Measurements from ENCODE around the gene MFAP3L.
"Not testable (repeated sequence)": the region's sequence is repeated elsewhere in the genome, so short reads cannot be mapped to it uniquely, and the experiment has no call there.

MFAP3L gene

DNA sequence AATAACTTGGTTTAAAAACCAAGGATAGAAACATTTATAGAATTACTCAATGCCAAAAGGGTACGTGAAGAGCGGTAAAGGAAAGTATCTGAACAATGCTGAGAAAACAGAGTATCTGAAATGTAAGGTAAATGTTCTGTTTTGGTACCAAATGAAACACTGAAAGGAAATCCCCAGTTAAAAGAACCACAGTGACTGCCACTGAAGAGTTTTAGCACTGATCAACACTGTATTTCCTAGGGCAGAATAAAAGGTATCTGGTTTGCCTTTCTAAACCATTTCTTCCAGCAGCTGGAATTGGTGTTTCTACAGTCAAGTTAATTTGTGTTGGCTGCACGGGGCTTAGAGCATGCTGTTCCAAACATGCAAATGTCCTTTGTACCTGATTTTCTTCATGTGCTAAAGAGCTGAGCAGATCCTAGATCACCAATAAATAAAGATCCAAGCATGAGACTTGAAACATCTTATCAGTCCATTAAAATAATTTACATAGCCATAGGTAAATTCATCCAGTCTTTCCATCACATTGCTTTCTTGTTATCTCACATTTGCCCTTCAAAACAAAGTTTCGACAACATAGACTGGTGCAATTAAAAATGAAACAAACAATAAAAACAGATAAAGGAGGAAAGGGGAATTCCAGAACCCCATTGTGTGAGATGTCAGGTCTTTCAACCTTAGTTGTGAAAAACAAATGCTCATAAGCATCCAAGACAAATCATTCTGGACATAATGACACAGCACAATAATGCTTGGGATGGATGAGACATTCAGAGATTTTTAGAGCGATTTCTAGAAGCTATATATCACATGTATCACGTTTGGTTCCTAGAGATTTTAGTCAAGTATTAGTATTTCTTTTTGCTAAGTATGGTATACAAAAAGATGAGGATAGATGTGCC is 38.6 kb downstream of the MFAP3L start:
- DNase-seq (ENCODE audit: low read depth), result no peak

DNA sequence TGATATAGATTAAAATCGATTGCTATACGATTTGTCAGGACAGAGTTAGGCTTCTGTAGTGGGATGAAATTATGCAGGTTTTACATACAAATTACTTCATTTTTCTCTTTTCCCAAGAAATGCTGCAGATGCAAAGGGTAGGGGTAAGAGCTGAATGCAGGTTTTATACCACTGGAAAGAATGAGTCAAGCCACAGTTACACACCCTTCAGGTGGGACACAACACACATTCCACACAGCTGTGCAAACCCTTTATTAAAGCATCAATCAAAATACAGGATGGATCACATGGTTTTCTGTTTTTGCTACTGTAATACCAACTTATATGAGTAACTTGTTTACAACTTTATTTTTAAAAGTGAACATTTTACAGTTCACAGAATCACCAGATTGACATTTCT is 39.8 kb downstream of the MFAP3L start:
- DNase-seq (ENCODE audit: low read depth), result no peak

DNA sequence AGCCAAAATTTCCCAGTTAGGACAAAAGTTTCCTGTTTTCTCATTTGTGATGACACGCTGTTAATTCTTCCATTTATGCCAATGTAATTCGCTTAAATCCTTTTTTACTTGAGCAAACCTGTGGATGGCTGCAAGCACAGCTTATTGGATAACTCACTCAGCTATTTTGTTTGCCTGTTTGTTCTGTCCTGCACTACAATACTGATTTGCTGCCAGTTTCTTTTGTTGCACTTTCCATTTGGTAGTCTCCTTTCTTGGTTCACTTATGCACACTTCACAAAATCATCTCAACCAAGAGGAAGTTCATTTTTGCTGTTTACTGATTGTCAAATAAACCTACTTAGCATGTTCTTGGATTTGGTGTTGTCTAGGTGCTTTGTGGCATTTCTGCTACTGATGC is 40.3 kb downstream of the MFAP3L start:
- no peak for DNase-seq (ENCODE audit: low read depth)

DNA sequence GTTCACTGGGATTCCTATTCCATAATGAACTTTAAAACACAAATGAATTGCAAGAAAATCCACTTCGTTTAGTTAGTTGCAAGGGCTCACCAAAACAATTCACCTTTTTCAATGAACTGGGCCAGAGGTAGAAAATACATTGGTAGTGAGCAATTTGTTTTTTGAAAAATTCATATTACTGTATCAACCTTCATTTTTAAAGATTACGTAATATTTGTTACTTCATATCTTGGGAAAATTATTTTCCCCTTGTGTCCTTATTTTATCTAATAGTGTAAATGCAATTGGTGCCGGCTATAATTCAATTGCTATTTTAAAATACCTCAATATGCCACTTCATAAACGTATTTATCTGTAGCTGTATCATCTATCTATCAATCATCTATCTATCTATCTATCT is 41.5 kb downstream of the MFAP3L start:
- no peak for DNase-seq (ENCODE audit: low read depth)

DNA sequence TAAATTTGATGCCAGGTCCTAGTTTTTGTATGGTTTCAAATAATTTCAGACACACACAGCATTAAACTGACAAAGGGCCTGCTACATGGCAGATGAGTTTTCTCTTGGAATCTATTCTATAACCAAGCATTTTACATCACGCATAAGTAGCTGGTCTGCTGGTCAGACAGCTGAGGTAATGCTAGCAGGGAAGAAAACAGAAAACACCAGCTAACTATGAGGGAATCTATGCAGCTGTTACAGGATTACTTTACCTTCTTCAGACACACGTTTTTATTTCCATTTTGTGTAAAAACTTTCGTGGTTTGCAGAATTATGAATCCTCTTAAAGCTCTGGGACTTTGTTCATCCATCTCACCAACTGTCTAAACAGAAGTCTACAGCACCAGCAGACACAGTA is 42.0 kb downstream of the MFAP3L start:
- no peak for DNase-seq (ENCODE audit: low read depth)

DNA sequence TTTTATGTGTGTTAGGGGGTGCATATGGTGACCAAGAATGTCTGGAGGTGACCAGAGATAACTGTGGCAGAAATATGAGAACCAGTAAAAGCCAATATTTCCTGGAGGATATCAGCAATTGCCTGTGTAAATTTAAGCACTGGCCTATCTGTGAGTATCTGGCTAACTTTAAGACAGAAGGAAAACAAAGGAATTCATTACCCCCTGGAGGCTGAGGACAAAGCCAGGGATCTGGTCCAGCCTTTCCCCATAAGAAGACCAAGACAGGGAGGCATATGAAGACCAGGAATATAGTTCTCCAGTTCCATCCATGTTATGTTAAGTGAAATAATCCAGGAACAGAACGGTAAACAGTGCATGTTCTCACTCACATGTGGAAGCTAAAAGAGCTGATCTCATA is 49.2 kb downstream of the MFAP3L start:
- DNase-seq (ENCODE audit: low read depth), result no peak

DNA sequence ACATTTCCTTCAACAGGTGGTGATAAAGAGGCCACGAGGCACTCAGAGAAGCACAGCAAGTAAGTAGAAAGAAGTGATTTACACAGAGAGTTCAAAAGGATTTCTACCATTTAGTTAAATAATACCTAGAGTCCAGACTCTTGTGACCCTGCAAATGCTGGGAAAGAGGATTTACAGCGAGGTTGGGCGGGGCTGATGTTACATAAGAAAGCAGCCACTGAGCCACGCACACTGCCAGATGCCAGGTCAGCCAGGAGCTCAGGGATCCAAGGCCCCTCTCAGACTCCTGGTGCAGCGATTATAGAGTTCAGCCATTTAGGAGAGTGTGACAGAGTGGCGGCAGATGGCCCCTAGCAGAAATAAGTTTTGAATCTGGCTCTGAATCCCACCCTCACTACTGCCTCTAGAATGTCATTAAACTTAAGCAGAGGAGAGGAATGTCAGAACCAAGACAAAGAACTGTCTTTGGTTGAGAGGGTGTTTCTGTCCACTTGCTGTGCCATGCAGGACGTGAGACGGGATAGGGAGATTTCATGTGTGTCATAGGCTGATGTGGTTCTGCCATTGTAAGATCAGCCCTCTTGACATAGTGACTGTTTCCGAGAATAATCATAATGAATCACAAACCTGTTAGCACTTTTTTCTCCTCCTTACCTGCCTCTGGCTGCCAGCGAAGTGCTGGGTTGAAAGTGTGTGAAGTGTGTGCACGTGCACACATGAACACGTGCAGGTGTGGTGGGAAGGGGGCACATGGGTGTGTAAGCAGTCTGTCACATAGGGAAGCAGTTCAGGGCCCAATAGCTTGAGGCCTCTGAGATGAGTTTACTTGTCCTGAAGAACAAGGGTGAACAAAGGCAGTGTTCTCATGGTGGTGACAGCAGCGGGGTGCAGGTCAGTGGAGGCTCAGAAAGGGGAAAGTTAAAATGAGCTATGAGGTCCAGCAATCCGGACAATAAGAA is 50.1 kb downstream of the MFAP3L start:
- no peak for DNase-seq (ENCODE audit: low read depth)

DNA sequence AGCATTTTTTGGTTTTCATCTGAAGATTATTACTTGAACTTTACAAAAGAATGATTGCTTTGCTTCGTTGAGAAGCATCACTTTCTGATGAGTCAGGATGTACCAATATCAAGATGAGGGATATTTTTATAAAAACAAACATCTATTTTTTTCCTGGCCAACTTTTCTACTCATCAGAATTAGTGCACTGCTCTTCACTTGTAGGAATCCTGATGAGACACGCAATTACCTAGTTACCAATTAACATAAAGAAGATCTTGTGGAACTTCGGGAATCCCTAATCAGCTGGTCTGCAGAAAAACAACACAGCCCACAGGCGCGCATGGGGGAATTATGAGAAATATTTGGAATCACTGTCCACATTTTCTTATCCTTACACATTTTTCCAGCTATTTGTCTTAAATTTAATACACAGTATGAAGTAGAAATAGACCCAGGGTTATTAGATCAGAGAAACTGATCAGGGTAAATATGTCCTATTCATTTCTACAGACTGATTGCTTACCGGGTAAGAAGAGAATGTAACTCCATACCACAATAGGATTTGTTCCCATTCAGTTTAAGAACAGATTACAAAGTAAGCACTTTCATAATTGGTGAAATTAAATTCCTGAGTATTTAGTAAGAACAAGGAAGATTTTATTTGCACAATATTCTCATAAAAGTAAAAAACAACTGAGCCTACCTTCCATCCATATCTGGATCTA is 50.9 kb downstream of the MFAP3L start:
- no peak for DNase-seq (ENCODE audit: low read depth)

DNA sequence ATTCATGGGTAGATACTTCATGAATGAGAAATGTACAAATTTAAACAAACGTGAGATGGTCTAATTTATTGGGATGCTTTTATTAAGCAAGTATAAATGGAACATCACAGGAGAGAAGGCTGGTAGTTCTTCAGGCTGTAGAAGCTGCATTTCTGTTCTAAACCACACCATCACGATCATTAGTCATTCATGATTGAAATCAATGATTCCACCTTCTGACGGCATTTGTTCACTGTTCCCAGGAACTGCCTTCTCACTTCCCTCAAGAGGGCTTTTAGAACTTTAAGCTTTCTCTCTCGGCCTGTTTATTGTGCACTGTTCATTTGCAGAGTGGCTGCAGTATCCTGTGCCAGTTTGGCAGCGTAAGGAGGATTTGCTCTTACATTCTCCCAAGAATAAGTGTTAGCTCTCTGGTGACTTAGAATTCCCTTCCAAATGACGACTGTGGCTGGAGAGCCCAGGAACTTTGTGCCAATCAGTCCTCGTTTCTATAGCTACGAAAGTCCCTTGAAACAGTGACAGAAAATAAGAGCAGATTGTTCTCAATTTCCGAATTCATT is 54.7 kb downstream of the MFAP3L start:
- DNase-seq (ENCODE audit: low read depth), result no peak

DNA sequence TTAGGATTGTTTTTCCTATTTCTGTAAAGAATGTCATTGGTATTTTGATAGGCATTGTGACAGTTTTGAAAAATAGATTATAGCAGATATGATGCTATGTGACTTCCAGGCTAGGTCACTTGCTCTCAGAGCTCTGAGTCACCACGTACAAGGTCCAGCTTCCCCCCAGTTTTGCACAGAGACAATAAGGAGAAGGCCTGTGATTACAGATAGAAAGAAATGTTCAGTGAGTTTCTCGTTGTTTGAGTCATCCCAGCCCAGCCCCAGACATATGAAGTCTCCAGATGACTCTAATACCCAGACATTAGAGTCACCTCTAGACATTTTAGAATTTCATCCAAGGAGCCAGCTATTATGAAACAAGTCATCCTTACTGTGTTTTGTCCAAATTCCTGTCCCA is 57.2 kb downstream of the MFAP3L start:
- no peak for DNase-seq (ENCODE audit: low read depth)

DNA sequence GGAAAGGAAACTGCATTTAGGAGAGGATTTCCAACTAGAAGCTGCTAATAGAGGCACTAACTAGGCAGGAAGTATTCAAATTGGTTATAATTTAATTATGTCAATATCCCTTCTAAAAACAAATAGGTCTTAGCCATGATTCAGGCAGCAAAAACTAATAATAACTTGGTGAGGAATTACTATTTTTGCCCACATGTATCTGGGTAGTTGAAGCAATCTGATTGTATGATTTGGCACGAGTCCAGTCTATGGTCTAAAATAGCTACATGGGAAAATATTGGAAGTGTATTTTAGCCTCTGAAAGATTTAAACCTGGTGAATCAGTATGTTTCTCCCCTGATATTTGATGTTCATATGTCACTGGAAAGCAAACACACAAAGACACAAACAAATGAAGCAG is 62.2 kb downstream of the MFAP3L start:
- no peak for DNase-seq (ENCODE audit: low read depth)

DNA sequence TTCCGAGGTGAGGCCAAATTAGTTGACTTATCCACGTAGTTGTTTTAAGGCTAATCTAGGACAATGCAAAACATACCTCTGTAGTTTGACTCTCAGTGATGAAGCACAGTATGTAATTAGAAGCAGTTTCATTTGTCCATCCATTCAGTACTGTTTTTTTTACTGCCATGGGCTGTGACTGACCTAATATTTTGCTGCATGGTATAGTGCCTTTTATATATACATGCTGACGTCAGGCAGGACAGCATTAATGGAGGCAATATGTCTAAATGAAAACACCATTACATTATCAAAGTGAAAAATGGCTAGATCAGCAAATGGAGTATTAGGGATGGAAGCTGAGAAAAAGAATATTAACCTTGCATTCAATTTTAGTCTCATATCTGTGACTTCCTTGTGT is 66.9 kb downstream of the MFAP3L start:
- no peak for DNase-seq (ENCODE audit: low read depth)

DNA sequence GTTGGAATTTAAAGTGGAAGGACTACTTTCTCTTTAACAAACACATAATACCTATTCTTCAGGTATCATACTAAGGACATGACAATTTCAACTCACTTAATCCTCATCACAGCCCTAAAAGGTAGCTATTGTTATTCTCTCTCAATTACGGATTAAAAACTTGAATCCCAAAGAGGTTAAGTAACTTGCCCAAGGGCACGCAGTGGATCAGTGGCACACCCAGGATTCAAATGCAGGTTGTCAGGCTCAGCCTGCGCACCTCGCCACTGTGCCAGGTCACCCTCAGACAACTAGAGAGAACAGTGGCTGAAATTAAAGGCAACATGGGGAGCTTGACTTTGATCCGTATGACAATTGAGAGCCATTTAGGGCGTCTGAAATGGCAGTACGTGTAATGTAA is 67.6 kb downstream of the MFAP3L start:
- DNase-seq (ENCODE audit: low read depth), result no peak

DNA sequence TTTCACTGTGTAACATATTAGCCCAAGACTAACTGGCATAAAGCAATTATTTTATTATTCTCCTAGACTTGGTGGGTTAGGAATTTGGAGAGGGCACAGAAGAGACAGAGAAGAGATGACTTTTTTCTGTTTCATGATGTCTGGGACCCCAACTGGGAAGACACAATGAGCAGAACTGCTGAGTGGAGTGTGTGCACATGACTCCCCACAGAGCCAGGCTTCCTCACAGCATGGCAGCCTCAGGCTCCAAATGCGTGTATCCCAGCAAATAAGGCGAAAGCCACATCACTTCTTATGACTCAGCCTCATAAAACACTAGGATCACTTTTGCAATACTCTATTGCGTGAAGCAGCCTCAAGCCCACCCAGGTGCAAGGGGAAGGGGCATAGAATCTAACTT is 68.4 kb downstream of the MFAP3L start:
- no peak for DNase-seq (ENCODE audit: low read depth)

DNA sequence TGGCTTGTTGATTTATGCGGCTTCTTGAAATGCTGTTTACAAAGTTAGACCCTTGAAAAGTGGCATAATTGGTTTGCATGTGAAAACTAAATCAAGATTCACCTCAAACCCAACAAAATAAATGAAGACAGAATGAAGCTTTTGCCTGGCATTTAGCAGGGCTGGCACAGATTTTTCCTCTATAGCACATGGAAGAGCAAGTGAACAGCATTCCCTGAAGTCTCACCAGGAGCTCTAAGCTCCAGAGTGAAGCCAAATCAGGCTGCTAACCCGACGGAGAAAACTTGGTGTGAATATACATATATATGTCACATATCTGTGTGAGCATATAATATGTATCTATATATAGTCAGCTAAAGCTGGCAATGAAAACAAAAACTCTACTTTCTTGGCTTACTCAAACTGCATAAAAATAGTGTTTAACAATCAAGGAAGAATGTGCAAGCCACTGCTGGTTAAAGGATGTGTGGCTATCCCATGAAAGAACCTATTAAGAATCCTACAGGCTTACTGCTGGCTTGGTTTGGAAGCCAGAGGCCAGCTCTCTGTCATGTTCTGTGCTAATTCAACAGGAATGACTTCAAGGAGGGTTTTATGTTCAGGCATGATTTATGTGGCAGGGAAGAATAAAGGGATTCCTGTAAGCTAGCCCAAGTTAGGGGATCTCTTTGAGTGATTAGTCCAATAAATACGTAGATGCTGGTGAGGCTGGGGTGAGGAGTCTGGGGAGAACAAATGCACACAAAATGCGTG is 69.9 kb downstream of the MFAP3L start:
- DNase-seq (ENCODE audit: low read depth), result no peak

DNA sequence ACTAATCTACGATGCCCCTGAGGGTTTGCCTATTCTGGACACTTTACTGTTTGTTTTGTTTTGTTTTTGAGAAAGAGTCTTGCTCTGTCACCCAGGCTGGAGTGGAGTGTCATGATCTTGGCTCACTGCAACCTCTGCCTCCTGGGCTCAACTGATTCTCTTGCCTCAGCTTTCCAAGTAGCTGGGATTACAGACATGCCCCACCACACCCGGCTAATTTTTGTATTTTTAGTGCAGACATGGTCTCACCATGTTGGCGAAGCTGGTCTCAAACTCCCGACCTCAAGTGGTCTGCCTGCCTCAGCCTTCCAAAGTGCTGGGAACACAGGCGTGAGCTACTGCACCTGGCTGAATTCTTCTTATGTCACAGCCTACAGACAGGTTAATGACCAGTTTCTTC is 70.7 kb downstream of the MFAP3L start:
- DNase-seq (ENCODE audit: low read depth), result no peak

DNA sequence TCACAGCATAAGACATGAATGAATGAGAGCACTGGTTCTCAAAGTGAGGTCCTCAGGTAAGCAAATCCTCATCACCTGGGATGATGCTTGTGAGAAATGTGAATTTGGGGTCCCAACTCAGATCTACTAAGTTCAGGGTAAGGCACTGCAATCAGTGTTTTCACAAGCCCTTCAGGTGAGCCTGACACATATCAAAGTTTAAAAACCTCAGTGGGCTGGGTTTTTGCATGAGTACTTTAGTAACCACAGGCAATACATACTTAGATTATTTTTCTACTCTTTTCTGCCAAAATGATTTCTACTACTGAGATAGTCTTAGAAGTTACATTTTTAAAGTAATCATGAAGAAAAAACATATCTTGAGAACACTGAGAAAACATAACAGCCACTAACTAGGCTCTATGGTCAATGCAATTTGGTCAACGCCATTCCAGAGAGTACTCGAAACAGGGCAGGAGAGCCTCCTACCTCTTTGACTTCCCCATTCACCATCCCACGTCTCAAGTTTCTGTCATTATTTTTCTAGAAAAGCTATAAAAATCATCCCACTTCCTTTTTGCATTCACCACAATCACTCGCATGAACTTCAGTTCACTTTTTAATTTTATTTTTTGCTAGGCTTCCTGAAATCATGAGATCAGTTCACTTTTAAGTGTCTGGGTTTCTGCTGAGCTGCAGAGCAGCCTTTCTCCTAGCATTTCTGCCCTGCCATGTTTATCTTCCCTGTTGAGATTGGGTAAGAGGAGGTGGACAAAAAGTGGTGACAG is 73.8 kb downstream of the MFAP3L start:
- no peak for DNase-seq (ENCODE audit: low read depth)

DNA sequence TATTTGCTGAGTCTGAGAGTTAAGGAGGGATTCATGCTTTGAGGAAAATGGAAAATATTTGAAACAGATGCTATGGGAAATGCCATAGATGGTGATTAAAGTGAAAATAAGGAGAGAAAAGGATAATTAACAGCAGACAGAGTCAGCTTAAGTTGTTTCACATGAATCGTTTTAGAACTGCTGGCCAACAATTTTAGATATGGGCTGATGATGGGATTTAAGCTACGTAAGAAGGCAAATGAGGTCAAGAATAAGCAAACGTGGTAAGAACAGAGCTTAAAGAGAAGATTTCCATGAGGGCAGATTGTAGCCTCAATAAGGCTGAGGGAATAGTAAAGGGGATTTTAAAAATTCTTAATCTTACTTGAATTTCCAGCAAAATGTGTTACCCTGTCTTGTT is 77.9 kb downstream of the MFAP3L start:
- DNase-seq (ENCODE audit: low read depth), result no peak

DNA sequence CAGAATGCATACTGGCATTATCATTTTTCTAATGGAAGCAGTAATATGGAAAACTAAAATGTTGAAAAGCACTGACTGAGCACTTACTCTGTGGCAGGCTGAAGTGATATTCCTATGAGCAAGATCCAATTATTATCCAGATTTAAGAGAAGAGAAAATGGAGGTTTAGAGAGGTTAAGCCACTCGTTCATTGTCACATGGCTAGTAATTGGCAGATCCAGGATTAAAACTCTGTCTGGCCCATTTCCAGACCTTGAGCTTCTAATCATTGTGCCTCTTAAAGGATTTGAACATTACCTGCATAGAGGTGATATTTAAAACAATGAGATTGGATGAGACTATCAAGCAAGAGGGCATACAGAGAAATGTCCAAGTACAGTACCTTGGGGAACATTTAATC is 80.6 kb downstream of the MFAP3L start:
- DNase-seq (ENCODE audit: low read depth), result no peak

DNA sequence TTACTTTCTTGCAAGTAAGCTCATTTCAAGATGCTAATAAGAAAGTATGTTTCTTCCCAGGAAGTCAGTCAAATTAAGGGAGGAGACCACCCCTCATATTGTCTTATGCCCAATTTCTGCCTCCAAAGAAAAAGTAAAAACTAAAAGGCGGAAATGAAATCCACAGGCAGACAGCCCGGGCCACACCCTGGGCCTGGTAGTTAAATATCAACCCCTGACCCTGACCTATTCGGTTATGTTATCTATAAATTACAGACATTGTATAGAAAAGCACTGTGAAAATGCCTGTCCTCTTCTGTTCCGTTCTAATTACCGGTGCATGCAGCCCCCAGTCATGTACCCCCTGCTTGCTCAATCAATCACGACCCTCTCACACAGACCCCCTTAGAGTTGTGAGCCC is 82.6 kb downstream of the MFAP3L start:
- not testable (repeated sequence) for DNase-seq (ENCODE audit: low read depth)

DNA sequence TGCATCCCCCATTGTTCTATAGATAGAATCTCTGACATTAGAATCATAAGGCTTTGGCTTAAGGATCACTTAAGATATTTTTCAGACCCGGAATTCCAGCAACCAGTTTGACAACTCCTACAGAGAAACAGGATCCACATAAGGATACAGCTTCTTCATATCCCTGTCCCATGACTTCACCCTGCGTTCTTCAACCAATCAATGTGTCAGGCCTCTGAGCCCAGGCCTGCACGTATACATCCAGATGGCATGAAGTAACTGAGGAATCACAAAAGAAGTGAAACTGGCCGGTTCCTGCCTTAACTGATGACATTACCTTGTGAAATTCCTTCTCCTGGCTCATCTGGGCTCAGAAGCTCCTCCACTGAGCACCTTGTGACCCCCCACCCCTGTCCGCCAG is 85.1 kb downstream of the MFAP3L start:
- no peak for DNase-seq (ENCODE audit: low read depth)

All from T follicular helper cell (primary cell).